Panc1 (cell line): ENCODE data around the gene CHKB. TPM values are rescaled to one million over a fixed set of nuclear protein-coding genes. Genes with fewer than 3 reads are reported as not detected.
A peak's percentile ranks its signal among the peaks of the same experiment; 100 is the strongest.

Source experiments
- ATAC-seq: fragments of 200-7000 bp; cut with Tn5 transposase; 2 replicates; pipeline ENCODE4 v1.9.1; 2020; ENCODE audit warnings: mild to moderate bottlenecking, moderate library complexity
- BruUV-seq: library from RNA; stranded (reverse); fragments of 400-500 nt; replicated peaks from 2 replicates; lab custom pipeline; 2021; lab: Mats Ljungman, UMichigan
- CTCF ChIA-PET: fragments of 300-600 bp; sonication (Branson Sonifier 250); formaldehyde crosslinking; loops from one replicate; lab custom pipeline; 2022; ENCODE audit warnings: antibody characterized with exemption; lab: Charles Lee
- POLR2A ChIA-PET: fragments of 300-600 bp; sonication (Branson Sonifier 250); formaldehyde crosslinking; loops from one replicate; lab custom pipeline; 2022; ENCODE audit warnings: antibody characterized with exemption; lab: Charles Lee
- DNase-seq: peaks from one replicate; pipeline ENCODE4 v3.0.0-alpha.2; 2010; ENCODE audit warnings: low read depth, low spot score
- H3K27ac ChIP-seq: 2 replicates; pipeline ENCODE4 v1.5.1; 2011; ENCODE audit warnings: mild to moderate bottlenecking, low read length, inconsistent platforms
- H3K27me3 ChIP-seq: fragments of 200-500 bp; sonication (Bioruptor generic); 2 replicates; pipeline ENCODE4 v1.6.0; 2014; ENCODE audit warnings: low read length, inconsistent platforms; ENCODE audit not compliant: control insufficient read depth, insufficient read depth
- H3K36me3 ChIP-seq: fragments of 200-500 bp; sonication (Bioruptor generic); 2 replicates; pipeline ENCODE4 v1.5.1; 2014; ENCODE audit warnings: inconsistent platforms, mild to moderate bottlenecking, low read length, moderate library complexity; ENCODE audit not compliant: control insufficient read depth, insufficient read depth
- H3K4me1 ChIP-seq: 2 replicates; pipeline ENCODE4 v1.5.1; 2011; ENCODE audit warnings: inconsistent platforms, mild to moderate bottlenecking, low read length, moderate library complexity; ENCODE audit not compliant: control insufficient read depth, insufficient read depth
- H3K4me3 ChIP-seq, 2 experiments: 2 replicates each; pipeline ENCODE4 v1.5.1; 2011 to 2012; ENCODE audit warnings: low read depth in 2 of 2, low read length in 2 of 2, mild to moderate bottlenecking in 2 of 2, inconsistent platforms in 1 of 2, moderate library complexity in 1 of 2
- H3K9me3 ChIP-seq: fragments of 200-500 bp; sonication (Bioruptor generic); 2 replicates; pipeline ENCODE4 v1.5.1; 2014; ENCODE audit warnings: low read depth, mild to moderate bottlenecking, inconsistent platforms, low read length, moderate library complexity; ENCODE audit not compliant: control insufficient read depth, insufficient read depth
- CTCF ChIP-seq: fragments of 450-650 bp; IDR thresholded peaks from 2 replicates; pipeline ENCODE4 v1.5.1; 2017; ENCODE audit warnings: mild to moderate bottlenecking
- POLR2AphosphoS5 ChIP-seq: IDR thresholded peaks from 2 replicates; pipeline ENCODE4 v1.6.1; 2012; ENCODE audit warnings: mild to moderate bottlenecking, low read depth, low read length, moderate library complexity
- REST ChIP-seq, 2 experiments: IDR thresholded peaks; 2 replicates each; pipeline ENCODE4 v1.6.1; 2011 to 2012; ENCODE audit warnings: low read depth in 2 of 2, control low read depth in 1 of 2, low read length in 1 of 2, mild to moderate bottlenecking in 1 of 2, moderate library complexity in 1 of 2; ENCODE audit not compliant: insufficient read depth in 1 of 2
- SIN3A ChIP-seq: IDR thresholded peaks from 2 replicates; pipeline ENCODE4 v1.6.1; 2012; ENCODE audit warnings: low read depth, mild to moderate bottlenecking, low read length, moderate library complexity, borderline replicate concordance; ENCODE audit not compliant: insufficient read depth
- TCF7L2 ChIP-seq: IDR thresholded peaks from 2 replicates; pipeline ENCODE4 v1.6.1; 2011; ENCODE audit warnings: mild to moderate bottlenecking, low read depth, low read length, inconsistent platforms
- in situ Hi-C: cut with HindIII; loops from 2 replicates; pipeline ENCODE4 v1.10.0; 2016; ENCODE audit warnings: low sequenced_read_pairs, low pct_unique_long_range_greater_than_20kb
- intact Hi-C: fragments of 100-400 bp; cut with micrococcal nuclease; formaldehyde crosslinking; loops from one replicate; pipeline ENCODE4 v1.10.0; 2022; ENCODE audit not compliant: unreplicated experiment
- total RNA-seq: library from RNA; stranded (reverse); gene quantifications from one replicate; pipeline ENCODE4 v1.2.1, GENCODE V29; 2021; ENCODE audit not compliant: unreplicated experiment

Gene CHKB
- total RNA-seq, 1 experiment from 2014 or later: 43.5 TPM

GRCh38 chr22:50563413-50564160, 19.1 kb downstream of the CHKB start:
- in situ Hi-C loops: no loop called here
- peak overlapping the region; percentile 66; the same call in 1 of the 2 replicates for H3K27ac ChIP-seq
- POLR2A ChIA-PET: interaction anchor here (0.7 kb wide), 1 partner anchor 66 kb away, joined by 4 read pairs; no protein-coding TSS in a partner anchor

More at GRCh38 chr22:50563413-50564160, 19.1 kb downstream of the CHKB start:
- Histone ChIP-seq H3K4me1 (0 out of 2 replicates have a peak, but pooled peaks cover 4% of the 10 kb centered on the region), H3K9me3 (no peaks in the 10 kb centered on the region), H3K27me3 (no peaks in the 10 kb centered on the region), H3K4me3 (peak overlapping the region; percentile 67 to 82), H3K36me3 (no peaks in the 10 kb centered on the region)
- DNase-seq: no peak
- peak; percentile 22 for ATAC-seq
- CTCF ChIA-PET: interaction anchor here (0.6 to 0.9 kb wide), 2 partner anchors 12 to 64 kb away, joined by 3 read pairs; partner anchors contain the start of gene ARSA
- intact Hi-C loops: no loop called here
- no TSS peak for BruUV-seq
- TF ChIP-seq POLR2AphosphoS5 (no peak), SIN3A (no peak), TCF7L2 (no peak), CTCF (no peak), REST (IDR thresholded peaks at IDR 0.05; ENCODE audit: insufficient read depth in 1 of 2, low read depth in 2 of 2, low read length in 1 of 2) (no peak)
